Naive thymus-derived CD4-positive, alpha-beta T cell (primary cell): ENCODE results near the gene NEK9. TPM values are rescaled to one million over a fixed set of nuclear protein-coding genes. Genes with fewer than 3 reads are reported as not detected.

Experiments used
- ATAC-seq: fragments of 150-1000 bp; cut with Tn5 transposase; 2 replicates; pipeline ENCODE4 v1.10.0; 2021; ENCODE audit warnings: mild to moderate bottlenecking, moderate library complexity
- CTCF ChIA-PET: fragments of 350-600 bp; sonication (Branson Sonifier 250); formaldehyde crosslinking; loops from one replicate; lab custom pipeline; 2021; ENCODE audit warnings: antibody characterized with exemption; lab: Charles Lee
- POLR2A ChIA-PET: fragments of 350-600 bp; sonication (Branson Sonifier 250); formaldehyde crosslinking; loops from one replicate; lab custom pipeline; 2021; ENCODE audit warnings: antibody characterized with exemption, inconsistent platforms; lab: Charles Lee
- DNase-seq, 9 donors: peaks; one replicate each; pipeline versions ENCODE4 v3.0.0 to v3.0.0-alpha.2; 2020 to 2022; ENCODE audit warnings: mixed read lengths in 1 of 9
- H3K27ac ChIP-seq: one replicate; pipeline ENCODE4 v1.7.0; 2013; ENCODE audit warnings: mild to moderate bottlenecking, low read depth, low read length, moderate library complexity
- H3K27me3 ChIP-seq, 2 donors: one replicate each; pipeline ENCODE4 v1.7.0; 2013; ENCODE audit warnings: low read length in 2 of 2, mild to moderate bottlenecking in 2 of 2, moderate library complexity in 2 of 2; ENCODE audit not compliant: control insufficient read depth in 2 of 2, insufficient read depth in 2 of 2
- H3K36me3 ChIP-seq, 3 experiments: 1 replicate in 2 of 3; 2 replicates in 1 of 3; pipeline ENCODE4 v1.7.0; 2013; ENCODE audit warnings: low read length in 3 of 3, mild to moderate bottlenecking in 3 of 3, moderate library complexity in 1 of 3; ENCODE audit not compliant: insufficient read depth in 3 of 3, control insufficient read depth in 2 of 3
- H3K4me1 ChIP-seq, 2 donors: one replicate each; pipeline ENCODE4 v1.7.0; 2013; ENCODE audit warnings: low read length in 2 of 2, mild to moderate bottlenecking in 2 of 2, moderate library complexity in 1 of 2; ENCODE audit not compliant: control insufficient read depth in 2 of 2, insufficient read depth in 2 of 2
- H3K4me3 ChIP-seq: 2 replicates; pipeline ENCODE4 v1.7.0; 2013; ENCODE audit warnings: mild to moderate bottlenecking, low read length
- H3K9me3 ChIP-seq, 3 experiments: 1 replicate in 2 of 3; 2 replicates in 1 of 3; pipeline ENCODE4 v1.7.0; 2013; ENCODE audit warnings: low read length in 3 of 3; ENCODE audit not compliant: control insufficient read depth in 2 of 3
- H3K27ac Mint-ChIP-seq, 9 donors: one replicate each; pipeline ENCODE4 v1.8.0; 2020 to 2022; ENCODE audit warnings: mixed read lengths in 9 of 9, mild to moderate bottlenecking in 8 of 9, moderate library complexity in 5 of 9, inconsistent platforms in 2 of 9
- H3K27me3 Mint-ChIP-seq, 5 donors: one replicate each; pipeline ENCODE4 v1.8.0; 2021 to 2022; ENCODE audit warnings: mixed read lengths in 5 of 5, mild to moderate bottlenecking in 1 of 5
- H3K36me3 Mint-ChIP-seq, 5 donors: one replicate each; pipeline ENCODE4 v1.8.0; 2020 to 2022; ENCODE audit warnings: mixed read lengths in 5 of 5, mild to moderate bottlenecking in 3 of 5, inconsistent platforms in 1 of 5
- H3K4me1 Mint-ChIP-seq, 7 donors: one replicate each; pipeline ENCODE4 v1.8.0; 2020 to 2022; ENCODE audit warnings: mixed read lengths in 7 of 7, mild to moderate bottlenecking in 3 of 7, inconsistent platforms in 1 of 7
- H3K4me3 Mint-ChIP-seq, 10 donors: one replicate each; pipeline ENCODE4 v1.8.0; 2020 to 2022; ENCODE audit warnings: mild to moderate bottlenecking in 10 of 10, mixed read lengths in 10 of 10, moderate library complexity in 6 of 10, inconsistent platforms in 2 of 10
- H3K9me3 Mint-ChIP-seq, 11 donors: one replicate each; pipeline ENCODE4 v1.8.0; 2020 to 2022; ENCODE audit warnings: mixed read lengths in 11 of 11, mild to moderate bottlenecking in 4 of 11, inconsistent platforms in 1 of 11, moderate library complexity in 1 of 11
- intact Hi-C, 2 donors: fragments of 100-400 bp; cut with micrococcal nuclease; formaldehyde crosslinking; loops; one replicate each; pipeline ENCODE4 v1.15.1; 2023
- polyA plus RNA-seq, 2 donors: library from polyadenylated mRNA; unstranded; fragments of 300-500 nt; fragmentation: Illumina TruSeq; gene quantifications; one replicate each; pipeline ENCODE4 v1.2.3, GENCODE V29; 2021
- total RNA-seq, 6 experiments: library from RNA in 5 of 6; stranded (reverse) in 5 of 6; gene quantifications; 1 replicate in 5 of 6; 2 replicates in 1 of 6; pipeline ENCODE4 v1.2.3 and lab custom pipeline; 2021 to 2026

The NEK9 gene
- total and polyA plus RNA-seq, 7 experiments from 2014 or later, result 16.6 to 141 (median 83.4) TPM

DNA sequence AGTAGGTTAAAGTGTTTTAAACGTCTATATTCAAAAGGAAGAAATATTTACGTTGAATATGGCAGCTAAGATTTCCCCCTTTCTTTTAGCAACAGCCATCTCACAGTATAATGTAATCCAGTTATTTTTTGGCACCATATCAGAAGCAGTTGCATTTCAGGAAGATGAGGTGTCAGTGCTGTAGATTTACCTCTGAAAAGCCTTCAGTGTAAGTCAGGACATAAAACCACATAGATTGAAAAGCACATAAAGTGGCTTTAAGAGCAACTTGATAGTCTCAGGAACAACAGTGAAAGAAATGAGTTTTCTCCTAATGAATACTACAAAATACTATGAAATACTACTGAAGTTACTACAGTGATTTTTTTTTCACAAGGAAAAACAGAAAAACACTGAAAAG, 82.5 kb downstream of the NEK9 start:
- Mint-ChIP-seq H3K27ac (no peak overlapping the region), H3K4me3 (peak overlapping the region in 2 of 10 donors; percentile 14 to 45), H3K4me1 (peaks cover 18 to 51% (median 45%) of the 10 kb centered on the region in 7 donors), H3K9me3 (no peaks in the 10 kb centered on the region), H3K36me3 (peaks cover 0 to 31% (median 25%) of the 10 kb centered on the region in 5 donors), H3K27me3 (no peaks in the 10 kb centered on the region)
- peaks cover 0 to 4% of the 10 kb centered on the region in 2 donors for H3K4me1 ChIP-seq
- no peaks in the 10 kb centered on the region for H3K9me3 ChIP-seq
- ATAC-seq (no peak), DNase-seq (no peak)
- no peak overlapping the region for H3K4me3 ChIP-seq
- intact Hi-C loops, result no loop called here
- peaks cover 0 to 13% (median 5%) of the 10 kb centered on the region in 3 experiments for H3K36me3 ChIP-seq
- ChIA-PET POLR2A (interaction anchor here (1.3 kb wide), 1 partner anchor 12 kb away, joined by 3 read pairs; no protein-coding TSS in a partner anchor), CTCF (no interaction called here)
- H3K27me3 ChIP-seq, result no peaks in the 10 kb centered on the region
- no peak overlapping the region for H3K27ac ChIP-seq

DNA sequence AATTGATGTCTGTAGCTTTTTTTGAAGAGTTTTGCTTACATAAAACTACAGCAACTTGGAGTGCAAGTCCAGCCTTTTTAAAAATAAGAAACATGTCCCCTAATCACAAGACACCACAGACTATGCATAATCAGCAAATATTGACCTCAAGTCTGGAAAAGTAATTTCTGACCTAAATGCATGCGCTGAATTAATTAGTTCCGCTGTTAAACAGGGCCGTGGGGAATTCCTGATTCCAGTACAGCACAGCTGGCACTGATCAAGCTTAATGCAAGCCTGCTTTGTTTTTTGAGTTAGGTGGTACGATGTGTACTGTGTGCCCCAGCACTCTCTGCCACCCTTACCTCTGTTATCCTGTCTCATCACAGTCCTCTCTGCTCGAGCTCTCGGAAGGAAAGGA, 84.8 kb downstream of the NEK9 start:
- H3K36me3 Mint-ChIP-seq, result peaks cover 2 to 20% (median 19%) of the 10 kb centered on the region in 5 donors

DNA sequence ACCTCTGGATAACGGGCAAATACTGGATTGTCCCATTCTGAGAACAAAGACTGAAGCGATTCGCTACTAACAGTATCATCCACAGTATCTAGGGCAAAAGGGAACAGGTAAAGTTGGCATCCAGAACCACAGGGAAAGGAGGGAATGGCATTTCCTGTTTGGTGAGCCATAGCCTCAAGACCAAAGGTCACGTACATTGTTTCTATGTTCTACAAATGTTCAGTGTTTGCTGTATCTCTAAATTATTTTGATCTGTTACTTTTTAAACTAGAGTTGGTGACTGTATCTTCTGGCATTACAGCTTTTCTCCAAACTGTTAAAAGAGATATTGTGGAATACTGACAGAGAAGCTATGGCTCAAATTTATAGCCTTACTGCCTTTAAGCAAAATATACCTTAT, 85.2 kb downstream of the NEK9 start:
- Mint-ChIP-seq H3K27ac (no peak overlapping the region), H3K4me1 (peaks cover 14 to 31% (median 29%) of the 10 kb centered on the region in 7 donors), H3K9me3 (no peaks in the 10 kb centered on the region), H3K27me3 (no peaks in the 10 kb centered on the region), H3K36me3 (peaks cover 6 to 23% (median 20%) of the 10 kb centered on the region in 5 donors), H3K4me3 (no peak overlapping the region)
- Histone ChIP-seq H3K4me3 (no peak overlapping the region), H3K4me1 (peaks cover 0 to 4% of the 10 kb centered on the region in 2 donors), H3K36me3 (peaks cover 4 to 21% (median 5%) of the 10 kb centered on the region in 3 experiments), H3K27ac (no peak overlapping the region), H3K9me3 (no peaks in the 10 kb centered on the region), H3K27me3 (no peaks in the 10 kb centered on the region)
- intact Hi-C loops, result no loop called here
- DNase-seq (no peak), ATAC-seq (no peak)
- CTCF ChIA-PET, result interaction anchor here (0.8 kb wide), 1 partner anchor 23 kb away, joined by 3 read pairs; no protein-coding TSS in a partner anchor
- POLR2A ChIA-PET, result no interaction called here

More for the DNA sequence above, 84.8 kb downstream of the NEK9 start:
- H3K36me3 ChIP-seq, result peaks cover 4 to 21% (median 5%) of the 10 kb centered on the region in 3 experiments
- H3K4me1 Mint-ChIP-seq, result peaks cover 13 to 34% (median 32%) of the 10 kb centered on the region in 7 donors
- H3K4me1 ChIP-seq, result peaks cover 0 to 4% of the 10 kb centered on the region in 2 donors
- H3K9me3 ChIP-seq, result no peaks in the 10 kb centered on the region
- no peak for DNase-seq
- intact Hi-C loops, result no loop called here
- H3K27ac ChIP-seq, result no peak overlapping the region
- no peak overlapping the region for H3K4me3 ChIP-seq
- H3K9me3 Mint-ChIP-seq, result no peaks in the 10 kb centered on the region
- no peaks in the 10 kb centered on the region for H3K27me3 ChIP-seq
- ATAC-seq, result no peak
- ChIA-PET CTCF (interaction anchor here (0.8 kb wide), 1 partner anchor 23 kb away, joined by 3 read pairs; no protein-coding TSS in a partner anchor), POLR2A (no interaction called here)
- H3K27ac Mint-ChIP-seq, result no peak overlapping the region
- no peaks in the 10 kb centered on the region for H3K27me3 Mint-ChIP-seq
- H3K4me3 Mint-ChIP-seq, result no peak overlapping the region

DNA sequence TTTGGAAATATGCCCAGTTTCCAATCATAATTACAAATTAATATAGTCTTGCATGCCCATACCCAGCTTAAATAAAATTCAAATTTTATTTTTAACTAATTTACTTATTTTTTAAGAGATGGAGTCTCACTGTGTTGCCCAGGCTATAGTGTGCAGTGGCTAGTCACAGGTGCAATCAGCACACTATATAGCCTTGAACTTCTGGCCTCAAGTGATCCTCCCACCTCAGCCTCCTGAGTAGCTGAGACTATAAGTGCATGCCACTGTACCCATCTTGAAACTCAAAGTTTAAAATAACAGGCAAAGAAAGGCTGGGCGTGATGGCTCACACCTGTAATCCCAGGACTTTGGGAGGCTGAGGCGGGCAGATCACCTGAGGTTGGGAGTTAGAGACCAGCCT, 85.9 kb downstream of the NEK9 start:
- H3K27me3 ChIP-seq, result no peaks in the 10 kb centered on the region
- Mint-ChIP-seq H3K27ac (no peak overlapping the region), H3K4me1 (peaks cover 14 to 26% (median 22%) of the 10 kb centered on the region in 7 donors), H3K27me3 (no peaks in the 10 kb centered on the region), H3K9me3 (no peaks in the 10 kb centered on the region), H3K36me3 (peaks cover 8 to 25% (median 23%) of the 10 kb centered on the region in 5 donors), H3K4me3 (no peak overlapping the region)
- ChIA-PET CTCF (no interaction called here), POLR2A (no interaction called here)
- no peak for ATAC-seq
- no peak overlapping the region for H3K4me3 ChIP-seq
- DNase-seq, result no peak
- peaks cover 0 to 4% of the 10 kb centered on the region in 2 donors for H3K4me1 ChIP-seq
- no peak overlapping the region for H3K27ac ChIP-seq
- intact Hi-C loops, result no loop called here
- no peaks in the 10 kb centered on the region for H3K9me3 ChIP-seq
- peaks cover 4 to 22% (median 5%) of the 10 kb centered on the region in 3 experiments for H3K36me3 ChIP-seq

DNA sequence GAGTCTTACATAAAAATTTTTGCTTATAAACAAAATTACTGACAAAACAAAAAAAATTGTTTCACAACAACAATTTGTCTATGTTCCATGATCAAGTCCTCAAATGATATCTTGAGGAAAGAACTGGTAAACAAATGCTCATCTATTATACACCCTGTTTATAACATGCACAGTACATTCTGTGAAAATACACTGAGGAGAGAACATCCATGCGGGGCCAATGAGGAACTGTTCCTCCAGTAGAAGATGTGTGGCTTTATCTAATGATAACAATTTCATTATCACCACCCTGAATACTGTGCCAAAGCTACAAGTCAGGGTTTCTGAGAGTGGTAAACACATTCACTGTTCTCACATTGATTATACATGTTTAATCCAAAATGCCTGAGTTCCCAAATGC, 86.3 kb downstream of the NEK9 start:
- Histone ChIP-seq H3K27ac (no peak overlapping the region), H3K36me3 (peaks cover 4 to 26% (median 5%) of the 10 kb centered on the region in 3 experiments), H3K9me3 (no peaks in the 10 kb centered on the region), H3K4me3 (no peak overlapping the region), H3K27me3 (no peaks in the 10 kb centered on the region), H3K4me1 (peaks cover 0 to 4% of the 10 kb centered on the region in 2 donors)
- Mint-ChIP-seq H3K36me3 (peaks cover 8 to 28% (median 27%) of the 10 kb centered on the region in 5 donors), H3K27me3 (no peaks in the 10 kb centered on the region), H3K4me3 (no peak overlapping the region), H3K4me1 (peaks cover 10 to 23% (median 18%) of the 10 kb centered on the region in 7 donors), H3K27ac (no peak overlapping the region), H3K9me3 (no peaks in the 10 kb centered on the region)
- no peak for DNase-seq
- intact Hi-C loops, result no loop called here
- POLR2A ChIA-PET, result no interaction called here
- ATAC-seq, result no peak
- CTCF ChIA-PET, result no interaction called here

DNA sequence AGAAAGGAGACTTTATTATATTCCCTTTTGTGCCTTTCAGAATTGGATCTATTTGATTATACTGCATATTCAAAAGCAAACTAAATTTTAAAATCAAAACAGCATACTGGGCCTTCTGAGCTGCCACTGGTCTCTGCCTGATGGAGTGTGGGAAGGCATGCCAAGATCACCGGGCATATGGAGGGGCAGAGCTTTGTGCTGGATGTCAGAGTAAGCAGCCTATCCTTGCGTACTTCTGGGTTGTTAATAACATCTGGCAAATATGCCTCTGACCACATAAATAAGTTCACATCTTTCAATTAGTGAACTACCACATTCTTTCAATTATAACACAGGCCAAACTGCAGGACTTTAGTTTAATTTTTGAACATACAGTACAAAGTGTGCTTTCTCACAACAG, 93.9 kb downstream of the NEK9 start:
- DNase-seq, result no peak
- Histone ChIP-seq H3K4me3 (no peak overlapping the region), H3K27me3 (no peaks in the 10 kb centered on the region), H3K36me3 (peaks cover 2 to 45% (median 5%) of the 10 kb centered on the region in 3 experiments), H3K4me1 (no peaks in the 10 kb centered on the region), H3K9me3 (no peaks in the 10 kb centered on the region), H3K27ac (no peak overlapping the region)
- ATAC-seq, result no peak
- H3K36me3 Mint-ChIP-seq, result peaks cover 13 to 55% (median 28%) of the 10 kb centered on the region in 5 donors
- no peak overlapping the region for H3K4me3 Mint-ChIP-seq
- no peaks in the 10 kb centered on the region for H3K27me3 Mint-ChIP-seq
- H3K27ac Mint-ChIP-seq, result no peak overlapping the region
- intact Hi-C loops, result no loop called here
- POLR2A ChIA-PET, result no interaction called here
- no peaks in the 10 kb centered on the region for H3K9me3 Mint-ChIP-seq
- H3K4me1 Mint-ChIP-seq, result peaks cover 0 to 6% (median 2%) of the 10 kb centered on the region in 7 donors
- CTCF ChIA-PET, result no interaction called here

DNA sequence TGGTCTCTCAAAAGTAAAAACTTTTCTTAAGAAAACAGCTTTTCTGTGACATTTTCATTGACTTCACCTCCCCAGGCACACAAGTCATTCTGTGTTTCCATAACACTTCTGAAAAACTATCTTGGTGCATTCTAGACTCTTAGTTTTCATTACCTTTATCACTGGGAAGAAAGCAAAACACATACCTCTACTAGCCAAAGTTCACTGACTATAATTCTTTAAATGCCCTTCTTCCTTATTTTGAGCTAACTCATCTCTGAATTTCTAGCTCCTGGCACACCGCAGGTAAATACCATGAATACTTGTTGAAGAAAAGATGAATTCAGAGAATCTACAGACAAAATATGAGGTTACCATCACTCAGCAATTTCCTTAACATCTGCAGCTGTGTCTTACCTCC, 96.7 kb downstream of the NEK9 start:
- DNase-seq, result no peak
- Mint-ChIP-seq H3K4me3 (no peak overlapping the region), H3K27me3 (no peaks in the 10 kb centered on the region), H3K4me1 (peaks cover 0 to 2% (median 0%) of the 10 kb centered on the region in 7 donors), H3K27ac (no peak overlapping the region), H3K36me3 (peaks cover 5 to 44% (median 20%) of the 10 kb centered on the region in 5 donors), H3K9me3 (no peaks in the 10 kb centered on the region)
- intact Hi-C loops, result no loop called here
- Histone ChIP-seq H3K36me3 (peaks cover 0 to 46% (median 5%) of the 10 kb centered on the region in 3 experiments), H3K9me3 (no peaks in the 10 kb centered on the region), H3K4me1 (no peaks in the 10 kb centered on the region), H3K27ac (no peak overlapping the region), H3K27me3 (no peaks in the 10 kb centered on the region), H3K4me3 (no peak overlapping the region)
- no peak for ATAC-seq
- POLR2A ChIA-PET, result no interaction called here
- CTCF ChIA-PET, result interaction anchor here (1.0 kb wide), 1 partner anchor 421 kb away, joined by 3 read pairs; no protein-coding TSS in a partner anchor
